Measurements from ENCODE around the gene DMGDH.

Gene DMGDH

GRCh38 chr5:78971998-78972397 lies 97.5 kb downstream of the DMGDH start:
- no peak for DNase-seq

- DNase-seq: no peak
Observed at GRCh38 chr5:78968781-78969180, 100.7 kb downstream of the DMGDH start.

GRCh38 chr5:78964889-78965288 lies 104.6 kb downstream of the DMGDH start:
- DNase-seq: peak; percentile 70

- DNase-seq: no peak
Observed at GRCh38 chr5:78961743-78962142, 107.7 kb downstream of the DMGDH start.

- DNase-seq: no peak
Observed at GRCh38 chr5:78959767-78960166, 109.7 kb downstream of the DMGDH start.

GRCh38 chr5:78958672-78959445 lies 110.6 kb downstream of the DMGDH start:
- no peak for DNase-seq

- DNase-seq: no peak
Observed at GRCh38 chr5:78956901-78957300, 112.6 kb downstream of the DMGDH start.

- DNase-seq: no peak
Observed at GRCh38 chr5:78953092-78953800, 116.2 kb downstream of the DMGDH start.
